Transverse colon (tissue), 4 donors: ENCODE measurements around the gene HOXC4.

Experiments used
- CTCF ChIP-seq, 5 experiments: fragments of 200-600 bp in 3 of 5; fragments of 450-650 bp in 2 of 5; sonication (generic) in 3 of 5; IDR thresholded peaks; 1 replicate in 2 of 5; 2 replicates in 3 of 5; pipeline ENCODE4 v1.5.1; 2016 to 2017; ENCODE audit warnings: antibody characterized with exemption in 5 of 5, inconsistent platforms in 3 of 5, mild to moderate bottlenecking in 2 of 5, moderate library complexity in 1 of 5
- EP300 ChIP-seq: sonication (generic); formaldehyde crosslinking; IDR thresholded peaks from one replicate; pipeline ENCODE4 v1.6.1; 2017; ENCODE audit warnings: antibody characterized with exemption, low read depth
- POLR2A ChIP-seq: fragments of 450-650 bp; IDR thresholded peaks from one replicate; pipeline ENCODE4 v1.6.1; 2016; ENCODE audit warnings: antibody characterized with exemption, mild to moderate bottlenecking, moderate library complexity
- POLR2AphosphoS5 ChIP-seq, 3 donors: sonication (generic); formaldehyde crosslinking; IDR thresholded peaks; one replicate each; pipeline ENCODE4 v1.6.1; 2016; ENCODE audit warnings: antibody characterized with exemption in 3 of 3

- TF ChIP-seq POLR2A, result no peak
- no peak for TF ChIP-seq CTCF (IDR thresholded peaks at IDR 0.05)
- no peak for TF ChIP-seq POLR2AphosphoS5 (IDR thresholded peaks at IDR 0.05)
- no peak for TF ChIP-seq EP300
These were observed 5.1 kb upstream of the HOXC4 start for GRCh38 chr12:54048406-54049093.
